Gastroesophageal sphincter (tissue), 4 donors: Measurements from ENCODE around the gene RADX. TPM values are rescaled to one million over a fixed set of nuclear protein-coding genes. Genes with fewer than 3 reads are reported as not detected.
"Not testable (repeated sequence)": the region's sequence is repeated elsewhere in the genome, so short reads cannot be mapped to it uniquely, and the experiment has no call there.

Source experiments
- ATAC-seq: fragments of 150-250 bp; one replicate; pipeline ENCODE4 v1.9.1; 2016; ENCODE audit warnings: mild to moderate bottlenecking, moderate library complexity
- H3K27ac ChIP-seq, 4 donors: fragments of 200-600 bp; sonication (generic) in 3 of 4; 1 replicate in 3 of 4; 2 replicates in 1 of 4; pipeline ENCODE4 v1.5.1; 2016 to 2019
- H3K27me3 ChIP-seq: fragments of 200-600 bp; sonication (generic); one replicate; pipeline ENCODE4 v1.5.1; 2019
- H3K36me3 ChIP-seq, 2 donors: fragments of 200-600 bp; sonication (generic); one replicate each; pipeline ENCODE4 v1.5.1; 2019; ENCODE audit warnings: control low read depth in 1 of 2
- H3K4me1 ChIP-seq, 3 donors: fragments of 200-600 bp; sonication (generic); 1 replicate in 2 of 3; 2 replicates in 1 of 3; pipeline ENCODE4 v1.5.1; 2016 to 2019; ENCODE audit warnings: control low read depth in 2 of 3
- H3K4me3 ChIP-seq, 2 donors: fragments of 200-600 bp; sonication (generic); one replicate each; pipeline ENCODE4 v1.5.1; 2019; ENCODE audit warnings: mild to moderate bottlenecking in 1 of 2, moderate library complexity in 1 of 2
- H3K9me3 ChIP-seq, 3 donors: fragments of 200-600 bp; sonication (generic); one replicate each; pipeline ENCODE4 v1.5.1; 2017 to 2019; ENCODE audit warnings: control low read depth in 2 of 3
- CTCF ChIP-seq, 4 experiments: fragments of 200-600 bp in 2 of 4; fragments of 450-650 bp in 2 of 4; sonication (generic) in 1 of 4; IDR thresholded peaks; one replicate each; pipeline ENCODE4 v1.5.1; 2017 to 2019; ENCODE audit warnings: antibody characterized with exemption in 4 of 4, mild to moderate bottlenecking in 2 of 4, moderate library complexity in 2 of 4
- EP300 ChIP-seq: sonication (generic); formaldehyde crosslinking; IDR thresholded peaks from one replicate; pipeline ENCODE4 v1.6.1; 2017; ENCODE audit warnings: antibody characterized with exemption, mild to moderate bottlenecking
- POLR2A ChIP-seq, 2 donors: fragments of 450-650 bp; IDR thresholded peaks; one replicate each; pipeline ENCODE4 v1.6.1; 2017; ENCODE audit warnings: antibody characterized with exemption in 2 of 2, mild to moderate bottlenecking in 2 of 2, moderate library complexity in 1 of 2
- POLR2AphosphoS5 ChIP-seq: sonication (generic); formaldehyde crosslinking; IDR thresholded peaks from one replicate; pipeline ENCODE4 v1.6.1; 2017; ENCODE audit warnings: antibody characterized with exemption
- WGBS, 2 donors: methylation state at CpG; one replicate each; pipeline ENCODE4 v1.1.5; 2018; ENCODE audit warnings: low coverage in 1 of 2; 5-methylcytosine and 5-hydroxymethylcytosine counted together
- total RNA-seq, 4 donors: library from RNA; depleted of rRNA; stranded (reverse); fragments of >200 nt; gene quantifications; one replicate each; pipeline ENCODE4 v1.1.0, GENCODE V29; 2016

Gene RADX
- total RNA-seq, 4 donors from 2014 or later, result 0.62 to 2.4 (median 0.86) TPM

DNA sequence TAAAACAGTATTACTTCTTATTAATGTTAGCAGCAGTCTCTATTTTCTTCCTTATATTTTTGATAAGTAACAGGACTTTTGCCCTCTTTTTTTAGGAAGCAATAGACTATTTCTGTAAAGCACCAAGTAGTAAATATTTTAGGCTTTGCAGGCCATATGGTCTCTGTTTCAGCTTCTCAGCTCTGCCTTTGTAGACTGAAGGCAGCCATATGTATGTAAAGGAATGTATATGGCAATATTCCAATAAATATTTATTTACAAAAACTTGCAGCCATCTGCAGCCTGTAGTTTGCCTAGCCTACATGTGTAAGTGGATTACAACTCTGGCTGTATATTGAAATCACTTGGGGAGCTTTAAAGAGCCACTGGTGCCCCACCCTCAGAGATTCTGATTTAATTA is 15.0 kb downstream of the RADX start:
- Histone ChIP-seq H3K9me3 (no peaks in the 10 kb centered on the region), H3K27ac (no peak overlapping the region), H3K4me3 (no peak overlapping the region), H3K4me1 (no peaks in the 10 kb centered on the region), H3K27me3 (no peaks in the 10 kb centered on the region), H3K36me3 (no peaks in the 10 kb centered on the region)
- TF ChIP-seq EP300, result no peak
- no peak for TF ChIP-seq POLR2AphosphoS5
- no peak for TF ChIP-seq CTCF (IDR thresholded peaks at IDR 0.05)
- no peak for TF ChIP-seq POLR2A (IDR thresholded peaks at IDR 0.05)
- ATAC-seq, result no peak

DNA sequence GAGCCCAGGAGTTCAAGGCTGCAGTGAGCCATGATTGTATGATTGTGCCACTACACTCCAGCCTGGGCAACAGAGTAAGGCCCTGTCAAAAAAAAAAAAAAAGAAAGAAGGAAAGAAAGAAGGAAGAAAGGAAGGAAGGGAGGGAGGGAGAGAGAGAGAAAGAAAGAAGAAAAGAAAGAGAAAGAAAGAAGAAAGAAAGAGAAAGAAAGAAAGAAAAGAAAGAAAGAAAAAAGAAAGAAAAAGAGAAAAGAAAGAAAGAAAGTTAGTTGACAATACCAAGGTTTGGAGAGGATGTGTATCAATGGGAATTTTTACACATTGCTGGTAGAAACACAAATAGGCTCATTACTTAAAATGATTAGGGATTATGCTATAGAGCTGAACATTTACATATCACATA is 19.8 kb downstream of the RADX start:
- H3K36me3 ChIP-seq, result no peaks in the 10 kb centered on the region
- H3K27ac ChIP-seq, result no peak overlapping the region
- no peak overlapping the region for H3K4me3 ChIP-seq
- no peaks in the 10 kb centered on the region for H3K9me3 ChIP-seq
- no peaks in the 10 kb centered on the region for H3K27me3 ChIP-seq
- TF ChIP-seq POLR2AphosphoS5 (no peak), POLR2A (IDR thresholded peaks at IDR 0.05) (no peak), CTCF (IDR thresholded peaks at IDR 0.05) (no peak), EP300 (no peak)
- ATAC-seq, result no peak
- H3K4me1 ChIP-seq, result no peaks in the 10 kb centered on the region

GRCh38 chrX:106649523-106650428 is 38.0 kb downstream of the RADX start:
- no peak for TF ChIP-seq EP300
- TF ChIP-seq POLR2AphosphoS5, result no peak
- TF ChIP-seq POLR2A (IDR thresholded peaks at IDR 0.05), result no peak
- no peak for TF ChIP-seq CTCF (IDR thresholded peaks at IDR 0.05)
- no CpG with 5 or more reads among the region's 1 CpG for WGBS, 2 donors

DNA sequence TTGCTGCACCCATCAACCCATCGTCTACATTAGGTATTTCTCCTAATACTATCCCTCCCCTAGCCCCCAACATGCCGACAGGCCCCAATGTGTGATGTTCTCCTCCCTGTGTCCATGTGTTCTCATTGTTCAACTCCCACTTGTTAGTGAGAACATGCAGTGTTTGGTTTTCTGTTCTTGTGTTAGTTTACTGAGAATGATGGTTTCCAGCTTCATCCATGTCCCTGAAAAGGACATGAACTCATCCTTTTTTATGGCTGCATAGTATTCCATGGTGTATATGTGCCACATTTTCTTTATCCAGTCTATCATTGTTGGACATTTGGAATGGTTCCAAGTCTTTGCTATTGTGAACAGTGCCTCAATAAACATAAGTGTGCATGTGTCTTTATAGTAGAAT is 41.8 kb downstream of the RADX start:
- H3K9me3 ChIP-seq, H3K4me3 ChIP-seq, ATAC-seq, H3K27me3 ChIP-seq, H3K27ac ChIP-seq, H3K36me3 ChIP-seq, H3K4me1 ChIP-seq: not testable (repeated sequence)
- 75% methylated on average over 2 of the region's 2 CpGs; no CpG with 5 or more reads in 1 of the 2 donors for WGBS, 2 donors

More at GRCh38 chrX:106649523-106650428, 38.0 kb downstream of the RADX start:
- no peak for ATAC-seq
- Histone ChIP-seq H3K9me3 (no peaks in the 10 kb centered on the region), H3K36me3 (no peaks in the 10 kb centered on the region), H3K4me3 (no peak overlapping the region), H3K27ac (no peak overlapping the region), H3K27me3 (no peaks in the 10 kb centered on the region), H3K4me1 (no peaks in the 10 kb centered on the region)

DNA sequence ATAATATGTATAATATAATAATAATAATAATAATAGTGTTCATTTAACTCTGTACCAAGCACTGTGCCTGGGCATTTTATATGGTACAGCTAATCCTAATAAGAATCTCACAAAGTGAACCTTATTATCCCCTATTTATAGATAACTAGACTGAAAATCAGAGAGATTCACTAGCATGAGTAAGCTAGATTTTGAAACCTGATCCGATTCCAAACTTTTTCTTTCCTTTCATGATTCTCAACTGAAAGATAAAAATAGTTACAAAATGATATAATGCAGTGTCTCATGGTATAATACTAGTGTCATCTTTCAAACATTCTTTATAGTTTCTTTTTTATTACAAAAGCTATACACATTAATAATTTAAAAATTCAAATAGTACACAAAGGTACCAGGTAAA is 58.9 kb downstream of the RADX start:
- no peak for ATAC-seq
- Histone ChIP-seq H3K36me3 (no peaks in the 10 kb centered on the region), H3K4me3 (no peak overlapping the region), H3K27ac (no peak overlapping the region), H3K27me3 (no peaks in the 10 kb centered on the region), H3K9me3 (no peaks in the 10 kb centered on the region), H3K4me1 (no peaks in the 10 kb centered on the region)
- 77 to 100% methylated on average over 1 of the region's 1 CpG for WGBS, 2 donors
- no peak for TF ChIP-seq EP300
- no peak for TF ChIP-seq POLR2A (IDR thresholded peaks at IDR 0.05)

DNA sequence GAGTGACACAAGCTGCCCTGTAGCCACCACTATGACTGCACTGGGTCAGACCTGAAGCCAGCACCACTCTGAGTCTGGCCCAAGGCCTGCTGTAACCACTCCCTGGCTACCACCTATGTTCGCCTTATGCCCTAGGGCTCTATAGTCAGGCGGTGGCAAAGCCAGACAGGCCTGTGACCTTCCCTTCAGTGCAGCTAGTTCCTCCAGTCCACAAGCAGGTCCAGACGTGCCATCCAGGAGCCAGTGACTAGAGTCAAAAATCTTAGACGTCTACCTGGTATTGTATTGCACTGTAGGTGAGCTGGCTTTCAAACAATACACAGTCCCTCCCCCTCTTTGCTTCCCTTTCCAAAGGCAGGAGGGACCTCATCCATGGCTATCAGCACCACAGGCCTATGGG is 60.7 kb downstream of the RADX start:
- no peak for TF ChIP-seq CTCF (IDR thresholded peaks at IDR 0.05)
- no peak for TF ChIP-seq POLR2A (IDR thresholded peaks at IDR 0.05)
- no peak for TF ChIP-seq EP300
- TF ChIP-seq POLR2AphosphoS5, result no peak
- Histone ChIP-seq H3K4me1 (no peaks in the 10 kb centered on the region), H3K27ac (no peak overlapping the region), H3K36me3 (no peaks in the 10 kb centered on the region), H3K27me3 (no peaks in the 10 kb centered on the region), H3K9me3 (no peaks in the 10 kb centered on the region), H3K4me3 (no peak overlapping the region)
- no peak for ATAC-seq
- WGBS, 2 donors, result 80% methylated on average over 1 of the region's 4 CpGs; no CpG with 5 or more reads in 1 of the 2 donors
